C4-2B (cell line): Measurements from ENCODE around the gene LRFN5.
A peak's percentile ranks its signal among the peaks of the same experiment; 100 is the strongest.

Experiments used
- ZFX ChIP-seq: fragments of 450-650 bp; IDR thresholded peaks from 2 replicates; pipeline ENCODE4 v1.6.1; 2017
- TF ChIP-seq, protein P1 (sequence below): fragments of 450-650 bp; conservative IDR thresholded peaks from 2 replicates; pipeline ENCODE4 v1.5.1; 2017; ENCODE audit warnings: mild to moderate bottlenecking

DNA sequence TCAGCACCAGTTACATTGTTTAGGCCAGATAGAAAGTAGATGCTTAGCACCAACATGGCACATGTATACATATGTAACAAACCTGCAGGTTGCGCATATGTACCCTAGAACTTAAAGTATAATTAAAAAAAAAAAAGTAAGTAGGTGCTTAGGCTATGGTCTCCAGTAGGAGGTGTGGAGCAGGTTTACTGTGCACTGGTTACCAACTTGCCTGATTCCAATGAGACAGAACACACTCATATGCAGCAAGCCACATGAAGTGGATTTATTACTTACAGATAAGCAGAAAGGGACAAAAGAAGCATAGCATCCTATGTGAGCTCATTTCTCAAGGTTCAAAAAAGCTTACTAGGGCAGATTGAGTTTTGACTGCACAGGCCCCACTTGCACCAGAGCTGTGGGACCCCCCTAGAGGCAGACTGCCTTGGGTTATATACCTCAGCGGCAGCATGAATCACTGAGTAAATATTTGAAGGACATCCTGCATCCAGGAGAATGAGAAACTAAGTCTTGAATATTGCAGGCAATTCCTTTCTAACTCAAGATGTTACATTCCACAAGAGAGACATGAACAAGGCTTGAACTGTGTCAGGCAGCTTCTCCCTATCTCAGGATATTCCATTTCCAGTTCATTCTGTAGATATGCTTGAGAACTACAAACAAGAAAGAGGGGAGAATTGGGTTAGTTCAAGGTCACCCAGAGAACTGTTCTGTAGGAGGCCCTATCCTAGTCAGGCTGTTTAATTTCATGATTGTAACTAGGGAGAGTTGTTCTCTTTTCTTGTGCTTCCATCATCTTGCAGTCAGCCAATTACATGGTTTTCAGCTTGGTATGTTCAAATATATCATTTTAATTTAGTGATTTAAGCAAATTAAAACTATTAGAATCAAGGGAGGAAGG, 30.1 kb downstream of the LRFN5 start:
- TF ChIP-seq, protein P1, sequence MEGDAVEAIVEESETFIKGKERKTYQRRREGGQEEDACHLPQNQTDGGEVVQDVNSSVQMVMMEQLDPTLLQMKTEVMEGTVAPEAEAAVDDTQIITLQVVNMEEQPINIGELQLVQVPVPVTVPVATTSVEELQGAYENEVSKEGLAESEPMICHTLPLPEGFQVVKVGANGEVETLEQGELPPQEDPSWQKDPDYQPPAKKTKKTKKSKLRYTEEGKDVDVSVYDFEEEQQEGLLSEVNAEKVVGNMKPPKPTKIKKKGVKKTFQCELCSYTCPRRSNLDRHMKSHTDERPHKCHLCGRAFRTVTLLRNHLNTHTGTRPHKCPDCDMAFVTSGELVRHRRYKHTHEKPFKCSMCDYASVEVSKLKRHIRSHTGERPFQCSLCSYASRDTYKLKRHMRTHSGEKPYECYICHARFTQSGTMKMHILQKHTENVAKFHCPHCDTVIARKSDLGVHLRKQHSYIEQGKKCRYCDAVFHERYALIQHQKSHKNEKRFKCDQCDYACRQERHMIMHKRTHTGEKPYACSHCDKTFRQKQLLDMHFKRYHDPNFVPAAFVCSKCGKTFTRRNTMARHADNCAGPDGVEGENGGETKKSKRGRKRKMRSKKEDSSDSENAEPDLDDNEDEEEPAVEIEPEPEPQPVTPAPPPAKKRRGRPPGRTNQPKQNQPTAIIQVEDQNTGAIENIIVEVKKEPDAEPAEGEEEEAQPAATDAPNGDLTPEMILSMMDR = 0 out of 2 replicates have a peak, but pooled peaks have one; percentile 6
- TF ChIP-seq ZFX = no peak
